Left forelimb (tissue), 1 donor: ENCODE measurements around the gene CACNA2D1.
"Not testable (repeated sequence)": the region's sequence is repeated elsewhere in the genome, so short reads cannot be mapped to it uniquely, and the experiment has no call there.

Experiments used
- DNase-seq: peaks from one replicate; pipeline ENCODE4 v3.0.0-alpha.2; 2018; ENCODE audit warnings: low spot score

Gene CACNA2D1

GRCh38 chr7:82393076-82393839, 50.3 kb downstream of the CACNA2D1 start:
- DNase-seq: no peak

- no peak for DNase-seq
Measured at GRCh38 chr7:82390936-82391335, 52.6 kb downstream of the CACNA2D1 start.

- DNase-seq: no peak
Measured at GRCh38 chr7:82389876-82390275, 53.7 kb downstream of the CACNA2D1 start.

GRCh38 chr7:82388138-82388537, 55.4 kb downstream of the CACNA2D1 start:
- DNase-seq: no peak

- DNase-seq: not testable (repeated sequence)
Measured at GRCh38 chr7:82386571-82386970, 57.0 kb downstream of the CACNA2D1 start.

GRCh38 chr7:82384779-82385178, 58.8 kb downstream of the CACNA2D1 start:
- no peak for DNase-seq

- DNase-seq: no peak
Measured at GRCh38 chr7:82384051-82384464, 59.5 kb downstream of the CACNA2D1 start.

- no peak for DNase-seq
Measured at GRCh38 chr7:82382276-82382675, 61.3 kb downstream of the CACNA2D1 start.

GRCh38 chr7:82376739-82377138, 66.8 kb downstream of the CACNA2D1 start:
- DNase-seq: no peak

- no peak for DNase-seq
Measured at GRCh38 chr7:82375713-82376112, 67.9 kb downstream of the CACNA2D1 start.

GRCh38 chr7:82375129-82375528, 68.4 kb downstream of the CACNA2D1 start:
- DNase-seq: no peak

GRCh38 chr7:82373926-82374635, 69.5 kb downstream of the CACNA2D1 start:
- DNase-seq: no peak

- DNase-seq: no peak
Measured at GRCh38 chr7:82364671-82365070, 78.9 kb downstream of the CACNA2D1 start.

GRCh38 chr7:82364048-82364447, 79.5 kb downstream of the CACNA2D1 start:
- no peak for DNase-seq

GRCh38 chr7:82362129-82362706, 81.4 kb downstream of the CACNA2D1 start:
- no peak for DNase-seq

- no peak for DNase-seq
Measured at GRCh38 chr7:82360591-82361368, 82.8 kb downstream of the CACNA2D1 start.

GRCh38 chr7:82359426-82359825, 84.2 kb downstream of the CACNA2D1 start:
- no peak for DNase-seq

GRCh38 chr7:82358923-82359322, 84.7 kb downstream of the CACNA2D1 start:
- DNase-seq: no peak

GRCh38 chr7:82358009-82358578, 85.5 kb downstream of the CACNA2D1 start:
- DNase-seq: no peak

- no peak for DNase-seq
Measured at GRCh38 chr7:82348251-82348650, 95.3 kb downstream of the CACNA2D1 start.

GRCh38 chr7:82347808-82348207, 95.8 kb downstream of the CACNA2D1 start:
- DNase-seq: no peak

GRCh38 chr7:82345886-82346285, 97.7 kb downstream of the CACNA2D1 start:
- no peak for DNase-seq
